ENCODE measurements around the gene CLUH.

The CLUH gene

DNA sequence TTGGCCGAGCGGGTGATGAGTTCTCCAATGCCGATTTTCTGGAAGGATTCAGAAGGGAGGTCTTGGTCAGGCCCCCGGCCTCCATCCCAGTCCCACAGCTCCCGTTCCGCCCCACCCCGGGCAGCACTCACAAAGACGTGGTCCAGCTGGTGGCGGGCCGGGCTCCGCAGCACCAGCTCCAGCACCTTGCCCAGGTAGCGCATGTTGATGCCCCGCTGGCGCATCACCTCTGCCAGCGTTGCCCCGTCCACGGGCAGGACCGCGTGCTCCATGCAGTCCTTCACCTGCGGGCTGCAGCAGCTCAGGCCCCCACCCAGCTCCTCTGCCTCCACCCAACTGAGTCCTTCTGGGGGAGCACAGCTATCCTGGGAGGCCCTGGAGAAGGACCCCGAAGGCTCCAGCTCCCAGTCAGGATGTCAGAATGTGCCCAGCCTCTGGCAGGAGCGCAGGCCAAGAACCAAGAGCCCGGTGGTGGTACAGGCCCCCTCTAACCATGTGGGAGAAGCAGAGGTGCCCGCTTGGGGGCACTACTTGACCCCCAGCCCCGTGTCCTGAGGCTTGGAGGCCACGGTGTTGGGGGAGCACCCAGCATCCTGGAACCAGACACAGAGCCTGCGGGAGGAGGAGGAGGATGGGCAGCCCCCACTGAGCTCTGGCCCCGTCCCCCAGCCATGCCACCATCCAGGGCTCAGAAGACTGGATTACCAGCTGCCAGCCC is 16.2 kb downstream of the CLUH start:
- H3K79me2 ChIP-seq (ENCODE audit: low read length): no peaks in the 10 kb centered on the region
- H3K4me2 ChIP-seq (ENCODE audit: low read length): no peak overlapping the region
- peaks cover 13% of the 10 kb centered on the region for H3K36me3 ChIP-seq (replicated peaks; ENCODE audit: low read depth, low read length)
- no peak overlapping the region for H3K4me3 ChIP-seq (ENCODE audit: low read length)
- TF ChIP-seq, protein P1, sequence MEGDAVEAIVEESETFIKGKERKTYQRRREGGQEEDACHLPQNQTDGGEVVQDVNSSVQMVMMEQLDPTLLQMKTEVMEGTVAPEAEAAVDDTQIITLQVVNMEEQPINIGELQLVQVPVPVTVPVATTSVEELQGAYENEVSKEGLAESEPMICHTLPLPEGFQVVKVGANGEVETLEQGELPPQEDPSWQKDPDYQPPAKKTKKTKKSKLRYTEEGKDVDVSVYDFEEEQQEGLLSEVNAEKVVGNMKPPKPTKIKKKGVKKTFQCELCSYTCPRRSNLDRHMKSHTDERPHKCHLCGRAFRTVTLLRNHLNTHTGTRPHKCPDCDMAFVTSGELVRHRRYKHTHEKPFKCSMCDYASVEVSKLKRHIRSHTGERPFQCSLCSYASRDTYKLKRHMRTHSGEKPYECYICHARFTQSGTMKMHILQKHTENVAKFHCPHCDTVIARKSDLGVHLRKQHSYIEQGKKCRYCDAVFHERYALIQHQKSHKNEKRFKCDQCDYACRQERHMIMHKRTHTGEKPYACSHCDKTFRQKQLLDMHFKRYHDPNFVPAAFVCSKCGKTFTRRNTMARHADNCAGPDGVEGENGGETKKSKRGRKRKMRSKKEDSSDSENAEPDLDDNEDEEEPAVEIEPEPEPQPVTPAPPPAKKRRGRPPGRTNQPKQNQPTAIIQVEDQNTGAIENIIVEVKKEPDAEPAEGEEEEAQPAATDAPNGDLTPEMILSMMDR (IDR thresholded peaks at IDR 0.05; ENCODE audit: low read depth, low read length): no peak
- TF ChIP-seq EZH2phosphoT487 (IDR thresholded peaks at IDR 0.05; ENCODE audit: low read depth): no peak
- H3K27me3 ChIP-seq (ENCODE audit: low read depth, low read length): no peaks in the 10 kb centered on the region
- no peaks in the 10 kb centered on the region for H3K4me1 ChIP-seq (ENCODE audit: low read length)
- H3K27ac ChIP-seq (ENCODE audit: low read length): no peak overlapping the region
- H4K20me1 ChIP-seq (ENCODE audit: insufficient read depth, low read length): no peaks in the 10 kb centered on the region
- H3K9ac ChIP-seq (ENCODE audit: low read length): no peak overlapping the region
- no peaks in the 10 kb centered on the region for H3K9me3 ChIP-seq (ENCODE audit: insufficient read depth, low read length)
- no peak overlapping the region for H2AFZ ChIP-seq (ENCODE audit: low read depth, low read length)

DNA sequence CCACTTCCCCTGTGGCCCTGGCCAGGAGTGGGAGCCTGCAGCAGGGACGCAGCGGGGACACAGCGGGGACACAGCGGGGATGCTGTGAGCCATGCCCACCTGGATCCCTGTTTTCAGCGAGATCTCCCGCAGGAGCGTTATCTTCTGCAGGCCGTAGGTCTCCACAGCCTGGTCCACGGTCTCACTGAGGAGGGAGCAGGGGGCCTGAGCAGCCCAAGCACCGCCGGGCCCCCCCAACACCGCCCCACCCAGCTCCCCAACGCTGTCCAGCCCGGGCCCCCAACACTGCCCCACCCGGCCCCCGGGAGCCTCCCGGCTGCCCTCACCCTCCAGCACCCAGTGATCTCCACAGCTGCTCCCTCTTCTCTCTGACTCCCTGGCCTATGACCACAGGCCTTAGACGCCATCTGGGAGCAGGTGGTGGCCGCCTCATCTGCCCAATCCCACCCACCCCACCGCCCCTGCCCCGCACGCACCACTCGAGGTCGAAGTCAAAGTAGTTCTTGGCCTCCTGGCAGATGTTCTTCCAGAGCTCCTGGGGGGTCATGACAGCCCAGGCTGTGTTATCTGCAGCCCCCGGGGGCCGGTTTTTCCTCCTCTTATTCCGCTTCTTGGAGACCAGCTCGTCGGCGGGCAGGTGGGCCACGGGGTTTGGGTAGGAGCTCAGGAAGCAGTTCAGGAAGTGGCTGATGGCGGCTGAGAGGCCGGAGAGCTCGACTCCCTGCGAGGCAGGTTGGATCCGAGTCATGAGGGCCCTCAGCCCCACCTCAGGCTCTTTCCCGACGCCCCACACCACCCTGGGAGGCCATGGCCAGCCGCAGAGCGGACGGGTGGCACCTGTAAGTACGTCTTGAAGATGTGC is 17.0 kb downstream of the CLUH start:
- H3K9me3 ChIP-seq (ENCODE audit: insufficient read depth, low read length): no peaks in the 10 kb centered on the region
- H3K27me3 ChIP-seq (ENCODE audit: low read depth, low read length): no peaks in the 10 kb centered on the region
- H3K4me2 ChIP-seq (ENCODE audit: low read length): no peak overlapping the region
- no peaks in the 10 kb centered on the region for H3K4me1 ChIP-seq (ENCODE audit: low read length)
- H3K79me2 ChIP-seq (ENCODE audit: low read length): no peaks in the 10 kb centered on the region
- no peak overlapping the region for H3K9ac ChIP-seq (ENCODE audit: low read length)
- peaks cover 13% of the 10 kb centered on the region for H3K36me3 ChIP-seq (replicated peaks; ENCODE audit: low read depth, low read length)
- TF ChIP-seq, protein P1 (IDR thresholded peaks at IDR 0.05; ENCODE audit: low read depth, low read length): no peak
- TF ChIP-seq EZH2phosphoT487 (IDR thresholded peaks at IDR 0.05; ENCODE audit: low read depth): no peak
- no peak overlapping the region for H2AFZ ChIP-seq (ENCODE audit: low read depth, low read length)
- H4K20me1 ChIP-seq (ENCODE audit: insufficient read depth, low read length): no peaks in the 10 kb centered on the region
- no peak overlapping the region for H3K4me3 ChIP-seq (ENCODE audit: low read length)
- H3K27ac ChIP-seq (ENCODE audit: low read length): no peak overlapping the region

DNA sequence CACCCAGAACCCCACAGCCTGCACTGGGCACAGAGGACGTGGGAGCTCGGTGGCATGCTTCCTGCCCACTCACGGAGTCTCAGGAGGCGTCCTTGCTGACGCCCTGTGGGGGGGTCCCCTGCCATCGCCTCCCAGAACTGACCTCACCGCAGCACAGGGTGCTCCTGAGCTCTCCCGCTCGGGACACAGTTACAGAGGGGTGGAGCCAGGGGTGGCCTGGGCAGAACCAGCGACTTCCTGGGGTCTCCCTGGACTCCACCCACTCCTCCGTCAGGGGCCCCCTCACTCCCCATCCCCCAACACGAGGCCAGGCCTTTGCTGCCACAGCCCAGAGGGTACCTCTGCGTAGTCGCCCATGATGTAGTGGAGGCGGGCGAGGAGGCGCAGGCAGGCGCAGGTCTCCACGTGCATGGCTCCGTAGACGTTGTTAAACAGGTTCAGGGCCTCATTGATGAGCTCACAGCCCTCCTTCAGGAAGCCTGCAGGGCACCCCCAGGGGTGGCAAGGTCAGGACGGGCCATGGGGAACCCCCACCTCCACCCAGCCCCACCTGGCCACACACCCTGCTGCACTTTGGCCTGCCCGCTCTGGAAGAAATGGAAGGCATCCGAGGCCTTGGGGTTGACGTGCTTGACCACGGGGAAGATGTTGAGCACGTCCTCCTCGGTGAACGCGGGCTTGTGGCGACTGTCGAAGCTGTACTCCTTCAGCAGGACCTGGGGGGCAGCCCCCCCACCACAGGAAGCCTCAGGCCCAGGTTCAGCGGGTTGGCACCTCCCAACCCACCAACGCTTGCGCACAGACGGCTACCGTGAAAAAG is 17.8 kb downstream of the CLUH start:
- no peak overlapping the region for H3K4me2 ChIP-seq (ENCODE audit: low read length)
- H3K27me3 ChIP-seq (ENCODE audit: low read depth, low read length): no peaks in the 10 kb centered on the region
- H3K27ac ChIP-seq (ENCODE audit: low read length): no peak overlapping the region
- no peak overlapping the region for H3K9ac ChIP-seq (ENCODE audit: low read length)
- H3K4me1 ChIP-seq (ENCODE audit: low read length): no peaks in the 10 kb centered on the region
- H3K36me3 ChIP-seq (replicated peaks; ENCODE audit: low read depth, low read length): peaks cover 17% of the 10 kb centered on the region
- no peaks in the 10 kb centered on the region for H4K20me1 ChIP-seq (ENCODE audit: insufficient read depth, low read length)
- no peak for TF ChIP-seq EZH2phosphoT487 (IDR thresholded peaks at IDR 0.05; ENCODE audit: low read depth)
- TF ChIP-seq, protein P1 (IDR thresholded peaks at IDR 0.05; ENCODE audit: low read depth, low read length): no peak
- H3K79me2 ChIP-seq (ENCODE audit: low read length): no peaks in the 10 kb centered on the region
- no peak overlapping the region for H2AFZ ChIP-seq (ENCODE audit: low read depth, low read length)
- H3K9me3 ChIP-seq (ENCODE audit: insufficient read depth, low read length): no peaks in the 10 kb centered on the region
- no peak overlapping the region for H3K4me3 ChIP-seq (ENCODE audit: low read length)

DNA sequence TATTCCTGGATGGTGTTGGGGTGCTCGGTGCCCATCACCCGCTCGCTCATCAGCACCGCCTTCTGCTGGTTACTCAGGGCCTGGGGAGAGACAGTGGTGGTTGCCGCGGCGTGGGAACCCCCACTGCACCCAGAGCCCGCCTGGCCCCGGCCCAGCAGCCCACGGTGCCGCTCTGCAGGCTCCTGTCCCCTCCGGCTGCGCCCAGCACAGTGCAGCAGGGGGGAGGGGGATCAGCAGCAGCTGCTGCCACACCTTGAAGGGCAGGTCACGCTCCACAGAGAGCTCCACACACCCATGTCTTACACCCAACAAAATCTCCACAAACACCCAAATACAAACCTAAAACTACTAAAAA is 18.8 kb downstream of the CLUH start:
- Histone ChIP-seq H3K4me3 (ENCODE audit: low read length) (no peak overlapping the region), H3K27ac (ENCODE audit: low read length) (no peak overlapping the region), H3K4me1 (ENCODE audit: low read length) (no peaks in the 10 kb centered on the region), H3K27me3 (ENCODE audit: low read depth, low read length) (no peaks in the 10 kb centered on the region), H3K4me2 (ENCODE audit: low read length) (no peak overlapping the region), H4K20me1 (ENCODE audit: insufficient read depth, low read length) (no peaks in the 10 kb centered on the region), H3K9ac (ENCODE audit: low read length) (no peak overlapping the region), H3K9me3 (ENCODE audit: insufficient read depth, low read length) (no peaks in the 10 kb centered on the region), H2AFZ (ENCODE audit: low read depth, low read length) (no peak overlapping the region), H3K79me2 (ENCODE audit: low read length) (no peaks in the 10 kb centered on the region), H3K36me3 (replicated peaks; ENCODE audit: low read depth, low read length) (peaks cover 11% of the 10 kb centered on the region)
- TF ChIP-seq, protein P1 (IDR thresholded peaks at IDR 0.05; ENCODE audit: low read depth, low read length): no peak
- no peak for TF ChIP-seq EZH2phosphoT487 (IDR thresholded peaks at IDR 0.05; ENCODE audit: low read depth)
